ENCODE data around the gene DNAH14. TPM values are rescaled to one million over a fixed set of nuclear protein-coding genes. Genes with fewer than 3 reads are reported as not detected.

Gene DNAH14
- total RNA-seq, 1 experiment from 2014 or later, result 47.0 TPM

- Histone ChIP-seq H3K4me3 (ENCODE audit: low read depth in 2 of 2, low read length in 2 of 2) (no peak overlapping the region), H3K27ac (ENCODE audit: low read length) (no peak overlapping the region), H3K9me3 (ENCODE audit: control insufficient read depth, insufficient read depth, low read depth, low read length) (no peaks in the 10 kb centered on the region), H3K27me3 (ENCODE audit: control insufficient read depth, insufficient read depth, low read length) (peaks cover 30% of the 10 kb centered on the region), H3K36me3 (ENCODE audit: control insufficient read depth, insufficient read depth, low read length) (no peaks in the 10 kb centered on the region), H3K4me1 (ENCODE audit: control insufficient read depth, insufficient read depth, low read length) (no peaks in the 10 kb centered on the region)
- intact Hi-C loops (cut with micrococcal nuclease; ENCODE audit: unreplicated experiment) (no loop called here), in situ Hi-C loops (cut with HindIII; ENCODE audit: low pct_unique_long_range_greater_than_20kb, low sequenced_read_pairs) (no loop called here)
- ATAC-seq (no peak), DNase-seq (ENCODE audit: low read depth, low spot score) (no peak)
- CTCF ChIA-PET, result no interaction called here
- no peak for TF ChIP-seq SIN3A (IDR thresholded peaks at IDR 0.05; ENCODE audit: borderline replicate concordance, insufficient read depth, low read depth, low read length)
- TF ChIP-seq CTCF (IDR thresholded peaks at IDR 0.05), result no peak
- no peak for TF ChIP-seq REST (IDR thresholded peaks at IDR 0.05; ENCODE audit: insufficient read depth in 1 of 2, low read depth in 2 of 2, low read length in 1 of 2)
- no peak for TF ChIP-seq POLR2AphosphoS5 (IDR thresholded peaks at IDR 0.05; ENCODE audit: low read depth, low read length)
- TF ChIP-seq TCF7L2 (IDR thresholded peaks at IDR 0.05; ENCODE audit: low read depth, low read length), result no peak
- POLR2A ChIA-PET, result no interaction called here
- no TSS peak for BruUV-seq (replicated peaks)
These were observed 25.5 kb upstream of the DNAH14 start for GRCh38 chr1:224903955-224904354.

DNA sequence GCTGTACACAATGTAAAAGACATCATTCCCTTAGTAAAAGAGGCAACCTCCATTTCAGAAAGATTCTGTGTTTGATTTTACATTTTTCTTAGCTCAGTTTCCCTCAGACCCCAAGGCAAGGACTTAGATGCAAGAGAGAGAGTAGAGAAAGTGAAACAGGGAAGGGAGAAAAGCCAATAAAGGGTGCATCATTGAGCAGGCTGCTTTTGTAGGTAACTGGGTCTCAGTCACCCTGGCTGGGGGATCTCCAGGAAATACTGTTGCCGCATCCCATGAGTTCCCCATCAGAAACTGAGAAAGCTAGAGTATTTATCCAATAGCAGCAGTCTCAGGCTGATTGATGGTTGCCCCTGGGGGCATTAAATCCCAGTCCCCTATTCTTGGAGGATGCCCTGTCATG is 23.1 kb upstream of the DNAH14 start:
- CTCF ChIA-PET, result no interaction called here
- intact Hi-C loops (cut with micrococcal nuclease; ENCODE audit: unreplicated experiment), result no loop called here

More for the DNA sequence above, 23.1 kb upstream of the DNAH14 start:
- no TSS peak for BruUV-seq (replicated peaks)
- H3K4me1 ChIP-seq (ENCODE audit: control insufficient read depth, insufficient read depth, low read length), result no peaks in the 10 kb centered on the region
- no peak for TF ChIP-seq CTCF (IDR thresholded peaks at IDR 0.05)
- no peak for TF ChIP-seq REST (IDR thresholded peaks at IDR 0.05; ENCODE audit: insufficient read depth in 1 of 2, low read depth in 2 of 2, low read length in 1 of 2)
- TF ChIP-seq SIN3A (IDR thresholded peaks at IDR 0.05; ENCODE audit: borderline replicate concordance, insufficient read depth, low read depth, low read length), result no peak
- TF ChIP-seq TCF7L2 (IDR thresholded peaks at IDR 0.05; ENCODE audit: low read depth, low read length), result no peak
- no peak for TF ChIP-seq POLR2AphosphoS5 (IDR thresholded peaks at IDR 0.05; ENCODE audit: low read depth, low read length)
- DNase-seq (ENCODE audit: low read depth, low spot score) (no peak), ATAC-seq (no peak)
- H3K9me3 ChIP-seq (ENCODE audit: control insufficient read depth, insufficient read depth, low read depth, low read length), result no peaks in the 10 kb centered on the region
- no peak overlapping the region for H3K27ac ChIP-seq (ENCODE audit: low read length)
- H3K27me3 ChIP-seq (ENCODE audit: control insufficient read depth, insufficient read depth, low read length), result peaks cover 29% of the 10 kb centered on the region
- in situ Hi-C loops (cut with HindIII; ENCODE audit: low pct_unique_long_range_greater_than_20kb, low sequenced_read_pairs), result no loop called here
- no peaks in the 10 kb centered on the region for H3K36me3 ChIP-seq (ENCODE audit: control insufficient read depth, insufficient read depth, low read length)
- POLR2A ChIA-PET, result no interaction called here
- no peak overlapping the region for H3K4me3 ChIP-seq (ENCODE audit: low read depth in 2 of 2, low read length in 2 of 2)

Data from Panc1 (cell line).